CD8-positive, alpha-beta memory T cell (primary cell): ENCODE results near the gene OGFOD2. TPM values are rescaled to one million over a fixed set of nuclear protein-coding genes. Genes with fewer than 3 reads are reported as not detected.

ENCODE experiments used
- CTCF ChIA-PET: fragments of 350-600 bp; sonication (Branson Sonifier 250); formaldehyde crosslinking; loops from one replicate; lab custom pipeline; 2021; ENCODE audit warnings: antibody characterized with exemption; lab: Charles Lee
- POLR2A ChIA-PET: fragments of 350-600 bp; sonication (Branson Sonifier 250); formaldehyde crosslinking; loops from one replicate; lab custom pipeline; 2021; ENCODE audit warnings: antibody characterized with exemption; lab: Charles Lee
- DNase-seq, 5 donors: peaks; one replicate each; pipeline versions ENCODE4 v3.0.0 to v3.0.0-alpha.2; 2020 to 2022; ENCODE audit warnings: mixed read lengths in 1 of 5
- H3K27ac ChIP-seq: one replicate; pipeline ENCODE4 v1.7.0; 2013; ENCODE audit warnings: low read depth, mild to moderate bottlenecking, low read length, moderate library complexity
- H3K27me3 ChIP-seq: 2 replicates; pipeline ENCODE4 v1.7.0; 2013; ENCODE audit warnings: low read length, mild to moderate bottlenecking; ENCODE audit not compliant: insufficient read depth, poor library complexity, severe bottlenecking
- H3K36me3 ChIP-seq: 2 replicates; pipeline ENCODE4 v1.7.0; 2013; ENCODE audit warnings: mild to moderate bottlenecking, low read length, moderate library complexity; ENCODE audit not compliant: insufficient read depth
- H3K4me1 ChIP-seq: 2 replicates; pipeline ENCODE4 v1.7.0; 2013; ENCODE audit warnings: mild to moderate bottlenecking, low read length, moderate library complexity; ENCODE audit not compliant: insufficient read depth
- H3K4me3 ChIP-seq: 2 replicates; pipeline ENCODE4 v1.7.0; 2013; ENCODE audit warnings: mild to moderate bottlenecking, low read length
- H3K9me3 ChIP-seq: 2 replicates; pipeline ENCODE4 v1.7.0; 2013; ENCODE audit warnings: mild to moderate bottlenecking, low read length
- H3K27ac Mint-ChIP-seq, 8 donors: one replicate each; pipeline ENCODE4 v1.8.0; 2020 to 2021; ENCODE audit warnings: mixed read lengths in 8 of 8, mild to moderate bottlenecking in 6 of 8, inconsistent platforms in 3 of 8, moderate library complexity in 3 of 8
- H3K27me3 Mint-ChIP-seq, 2 donors: one replicate each; pipeline ENCODE4 v1.8.0; 2020 to 2021; ENCODE audit warnings: mixed read lengths in 2 of 2, mild to moderate bottlenecking in 1 of 2, moderate library complexity in 1 of 2
- H3K36me3 Mint-ChIP-seq, 3 donors: one replicate each; pipeline ENCODE4 v1.8.0; 2020 to 2021; ENCODE audit warnings: mixed read lengths in 3 of 3, inconsistent platforms in 1 of 3, mild to moderate bottlenecking in 1 of 3
- H3K4me1 Mint-ChIP-seq, 3 donors: one replicate each; pipeline ENCODE4 v1.8.0; 2020 to 2021; ENCODE audit warnings: mixed read lengths in 3 of 3, inconsistent platforms in 1 of 3, mild to moderate bottlenecking in 1 of 3
- H3K4me3 Mint-ChIP-seq, 7 donors: one replicate each; pipeline ENCODE4 v1.8.0; 2020 to 2021; ENCODE audit warnings: mixed read lengths in 7 of 7, mild to moderate bottlenecking in 6 of 7, moderate library complexity in 4 of 7, inconsistent platforms in 2 of 7
- H3K9me3 Mint-ChIP-seq, 5 donors: one replicate each; pipeline ENCODE4 v1.8.0; 2020 to 2022; ENCODE audit warnings: mixed read lengths in 5 of 5, mild to moderate bottlenecking in 3 of 5, moderate library complexity in 2 of 5, inconsistent platforms in 1 of 5
- polyA plus RNA-seq: library from polyadenylated mRNA; unstranded; fragments of 300-500 nt; fragmentation: Illumina TruSeq; gene quantifications from one replicate; pipeline ENCODE4 v1.2.3, GENCODE V29; 2021
- total RNA-seq, 2 experiments: library from RNA; stranded (reverse); gene quantifications; one replicate each; pipeline ENCODE4 v1.2.3, GENCODE V29; 2021

Gene OGFOD2
- total and polyA plus RNA-seq, 3 experiments from 2014 or later: 14.9 to 29.5 (median 27.7) TPM

DNA sequence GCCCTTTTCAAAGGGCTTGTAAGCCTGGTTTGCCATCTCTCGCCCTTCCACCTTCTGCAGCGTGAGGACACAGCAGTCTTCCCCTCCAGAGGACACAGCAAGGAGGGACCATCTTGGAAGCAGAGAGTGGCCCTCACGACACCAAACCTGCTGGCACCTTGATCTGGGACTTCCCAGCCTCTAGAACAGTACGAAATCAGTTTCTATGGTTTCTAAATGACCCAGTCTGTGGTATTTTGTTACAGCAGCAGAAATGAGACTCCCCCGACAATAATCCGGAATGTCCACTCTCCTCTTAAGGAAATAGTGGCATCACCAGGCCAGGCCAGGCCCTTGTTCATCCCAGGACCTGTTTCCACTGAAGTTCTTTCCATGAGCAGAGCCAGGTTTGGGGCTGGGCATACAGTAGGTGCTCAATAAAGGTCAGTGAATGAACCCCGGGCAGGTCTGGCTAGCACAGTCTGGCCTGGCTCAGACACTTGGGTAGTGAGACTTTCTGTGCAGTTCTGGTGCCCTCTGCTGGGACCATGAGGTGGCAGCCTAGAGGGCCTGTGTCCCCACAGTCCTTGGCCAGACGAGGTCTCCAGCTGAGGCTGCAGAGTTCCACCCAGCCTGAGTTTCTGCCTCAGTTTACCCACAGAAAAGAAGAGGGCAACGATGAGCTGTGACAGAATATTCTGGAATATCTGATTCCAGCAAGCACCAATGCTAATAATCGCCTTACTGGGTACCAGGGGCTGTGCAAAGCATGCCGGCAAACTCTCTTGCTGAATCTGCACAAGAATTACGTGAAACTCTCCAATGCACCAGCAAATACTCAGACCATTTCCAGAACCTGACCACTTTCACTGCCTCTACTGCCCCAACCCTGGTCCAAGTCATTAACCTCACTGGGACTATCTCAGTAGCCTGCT is 22.8 kb upstream of the OGFOD2 start:
- Mint-ChIP-seq H3K4me3 (no peak overlapping the region), H3K27ac (peak overlapping the region in 2 of 8 donors; percentile 14 to 17), H3K9me3 (no peaks in the 10 kb centered on the region), H3K27me3 (no peaks in the 10 kb centered on the region), H3K4me1 (peaks cover 5 to 9% (median 8%) of the 10 kb centered on the region in 3 donors), H3K36me3 (peaks cover 0 to 2% (median 0%) of the 10 kb centered on the region in 3 donors)
- H3K27ac ChIP-seq: no peak overlapping the region
- H3K9me3 ChIP-seq: no peaks in the 10 kb centered on the region
- peaks cover 1% of the 10 kb centered on the region for H3K4me1 ChIP-seq
- H3K4me3 ChIP-seq: no peak overlapping the region
- peak; percentile 51 to 81 (median 63) for DNase-seq
- no peaks in the 10 kb centered on the region for H3K36me3 ChIP-seq
- CTCF ChIA-PET: interaction anchor here (0.6 to 13.5 kb wide), 22 partner anchors 9 to 300 kb away, joined by 3 to 162 read pairs (median 5); partner anchors contain the start of genes ABCB9, OGFOD2 and VPS37B
- no peaks in the 10 kb centered on the region for H3K27me3 ChIP-seq
- POLR2A ChIA-PET: no interaction called here

DNA sequence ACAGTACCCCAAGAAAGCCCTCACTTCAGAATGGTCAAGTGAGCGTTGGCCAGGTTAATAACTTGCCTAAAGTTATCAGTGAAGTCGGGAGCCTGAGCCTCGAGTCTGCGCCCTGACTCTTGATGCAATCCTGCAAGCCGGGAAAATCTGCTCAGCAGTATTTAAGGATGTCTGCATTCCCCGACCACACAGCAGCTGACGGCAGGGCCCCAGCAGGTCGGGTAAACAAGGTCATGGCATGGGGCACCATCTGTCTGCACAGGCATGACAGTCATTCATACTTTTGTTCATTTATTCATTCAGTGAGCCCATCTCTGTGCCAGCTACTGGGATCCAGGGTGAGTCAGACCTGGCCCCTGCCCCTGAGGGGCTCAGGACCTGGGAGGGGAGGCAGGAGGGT is 19.9 kb upstream of the OGFOD2 start:
- Mint-ChIP-seq H3K27me3 (no peaks in the 10 kb centered on the region), H3K36me3 (peaks cover 0 to 10% (median 0%) of the 10 kb centered on the region in 3 donors), H3K4me1 (peaks cover 4 to 5% (median 4%) of the 10 kb centered on the region in 3 donors), H3K9me3 (no peaks in the 10 kb centered on the region), H3K27ac (no peak overlapping the region), H3K4me3 (no peak overlapping the region)
- H3K9me3 ChIP-seq: no peaks in the 10 kb centered on the region
- H3K27me3 ChIP-seq: no peaks in the 10 kb centered on the region
- no peak overlapping the region for H3K27ac ChIP-seq
- no peaks in the 10 kb centered on the region for H3K36me3 ChIP-seq
- ChIA-PET POLR2A (no interaction called here), CTCF (interaction anchor here (1.1 to 13.5 kb wide), 9 partner anchors 9 to 161 kb away, joined by 3 to 162 read pairs (median 4); no protein-coding TSS in a partner anchor)
- no peak overlapping the region for H3K4me3 ChIP-seq
- no peaks in the 10 kb centered on the region for H3K4me1 ChIP-seq
- DNase-seq: no peak

DNA sequence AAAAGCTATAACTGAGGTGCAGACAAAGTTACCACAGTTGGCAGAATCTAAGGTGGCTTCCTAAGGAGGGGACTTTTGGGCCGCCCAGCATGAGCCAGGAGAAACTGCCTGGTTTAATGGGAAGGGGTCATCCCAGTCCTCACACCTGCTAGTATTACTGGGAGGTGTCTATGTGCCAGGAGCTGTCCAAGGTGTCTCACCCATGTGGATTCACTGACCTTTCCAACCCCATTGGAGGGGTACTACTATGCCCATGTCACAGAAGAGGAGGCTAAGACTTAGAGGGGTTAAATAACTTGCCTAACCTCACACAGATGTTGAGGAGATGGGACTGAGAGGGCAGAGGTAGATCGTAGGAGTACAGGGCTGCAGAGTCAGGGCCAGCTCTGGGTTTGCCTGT is 19.0 kb upstream of the OGFOD2 start:
- H3K4me1 ChIP-seq: no peaks in the 10 kb centered on the region
- no peaks in the 10 kb centered on the region for H3K27me3 ChIP-seq
- no peaks in the 10 kb centered on the region for H3K9me3 ChIP-seq
- no peaks in the 10 kb centered on the region for H3K36me3 ChIP-seq
- Mint-ChIP-seq H3K9me3 (no peaks in the 10 kb centered on the region), H3K4me3 (no peak overlapping the region), H3K36me3 (peaks cover 0 to 11% (median 0%) of the 10 kb centered on the region in 3 donors), H3K4me1 (peaks cover 4 to 5% (median 4%) of the 10 kb centered on the region in 3 donors), H3K27ac (no peak overlapping the region), H3K27me3 (no peaks in the 10 kb centered on the region)
- DNase-seq: no peak
- ChIA-PET POLR2A (no interaction called here), CTCF (interaction anchor here (0.9 to 13.5 kb wide), 7 partner anchors 8 to 162 kb away, joined by 3 to 162 read pairs (median 5); no protein-coding TSS in a partner anchor)
- no peak overlapping the region for H3K27ac ChIP-seq
- H3K4me3 ChIP-seq: no peak overlapping the region

DNA sequence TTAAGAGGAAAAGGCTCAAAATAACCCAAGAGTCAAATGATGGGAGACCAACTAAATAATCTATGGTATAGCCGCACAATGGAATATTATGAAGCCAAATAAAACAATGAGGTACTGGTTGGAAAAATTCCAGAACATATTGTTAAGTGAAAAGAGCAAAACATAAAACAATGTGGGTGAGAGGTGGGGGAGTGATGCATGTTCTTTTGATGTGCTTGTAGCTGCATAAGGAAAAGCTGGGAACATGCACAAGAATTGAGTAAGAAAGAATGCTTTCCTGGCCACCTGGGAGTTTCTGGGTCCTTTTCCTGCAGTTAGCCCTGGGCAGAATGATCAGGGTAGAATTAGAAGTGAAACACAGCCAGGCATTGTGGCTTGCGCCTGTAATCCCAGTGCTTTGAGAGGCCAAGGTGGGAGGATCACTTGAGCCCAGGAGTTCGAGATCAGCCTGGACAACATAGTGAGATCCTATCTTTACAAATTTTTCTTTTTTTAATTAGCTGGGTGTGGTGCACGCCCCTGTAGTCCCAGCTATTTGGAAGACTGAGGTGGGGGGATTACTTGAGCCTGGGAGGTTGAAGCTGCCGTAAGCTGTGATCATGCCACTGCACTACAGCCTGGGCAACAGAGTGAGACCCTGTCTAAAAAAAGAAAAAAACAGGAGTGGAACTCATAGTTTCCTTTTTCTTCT is 16.7 kb upstream of the OGFOD2 start:
- DNase-seq: no peak
- Mint-ChIP-seq H3K4me3 (no peak overlapping the region), H3K27me3 (no peaks in the 10 kb centered on the region), H3K36me3 (peaks cover 0 to 11% (median 0%) of the 10 kb centered on the region in 3 donors), H3K27ac (no peak overlapping the region), H3K4me1 (no peaks in the 10 kb centered on the region), H3K9me3 (no peaks in the 10 kb centered on the region)
- H3K4me1 ChIP-seq: no peaks in the 10 kb centered on the region
- H3K27me3 ChIP-seq: no peaks in the 10 kb centered on the region
- H3K9me3 ChIP-seq: no peaks in the 10 kb centered on the region
- no peak overlapping the region for H3K27ac ChIP-seq
- ChIA-PET CTCF (interaction anchor here (13.5 kb wide), 1 partner anchor 99 kb away, joined by 162 read pairs; no protein-coding TSS in a partner anchor), POLR2A (no interaction called here)
- H3K36me3 ChIP-seq: no peaks in the 10 kb centered on the region
- no peak overlapping the region for H3K4me3 ChIP-seq

DNA sequence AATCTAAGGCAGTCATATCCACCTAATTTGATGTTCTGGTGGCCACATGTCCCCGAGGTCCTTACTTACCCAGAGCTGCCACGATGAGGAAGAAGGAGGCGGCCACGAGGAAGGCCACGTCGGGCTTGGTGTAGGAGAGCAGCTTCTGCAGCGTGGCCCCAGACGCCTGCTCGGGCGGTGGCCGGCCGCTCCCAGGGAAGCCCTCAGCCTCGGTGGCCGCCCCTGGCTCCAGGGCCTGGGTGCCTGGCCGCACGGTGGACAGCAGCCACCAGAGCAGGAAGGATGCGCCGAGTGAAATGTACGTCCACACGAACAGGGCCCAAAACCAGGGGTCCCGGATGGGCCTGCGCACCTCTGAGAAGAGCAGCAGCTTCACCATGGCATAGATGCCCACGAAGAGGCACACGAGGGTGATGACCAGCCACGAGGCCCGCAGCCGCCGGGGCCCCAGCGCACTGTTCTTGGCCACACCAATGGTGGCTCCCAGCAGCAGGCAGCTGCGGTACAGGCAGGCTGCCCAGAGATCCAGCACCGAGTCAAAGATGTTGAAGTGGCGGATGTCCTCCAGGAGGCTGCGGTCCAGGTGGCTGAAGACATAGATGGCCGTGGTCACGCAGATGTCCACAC is 15.4 kb upstream of the OGFOD2 start:
- no peak overlapping the region for H3K27ac Mint-ChIP-seq
- no peak overlapping the region for H3K27ac ChIP-seq
- no peaks in the 10 kb centered on the region for H3K27me3 Mint-ChIP-seq
- no peak overlapping the region for H3K4me3 Mint-ChIP-seq
- H3K4me1 ChIP-seq: peaks cover under 1% of the 10 kb centered on the region
- no peak overlapping the region for H3K4me3 ChIP-seq
- H3K9me3 ChIP-seq: no peaks in the 10 kb centered on the region
- no peaks in the 10 kb centered on the region for H3K36me3 ChIP-seq
- no peak for DNase-seq
- peaks cover 0 to 11% (median 0%) of the 10 kb centered on the region in 3 donors for H3K36me3 Mint-ChIP-seq
- ChIA-PET CTCF (no interaction called here), POLR2A (interaction anchor here (0.6 kb wide), 1 partner anchor 180 kb away, joined by 5 read pairs; no protein-coding TSS in a partner anchor)
- H3K27me3 ChIP-seq: no peaks in the 10 kb centered on the region
- no peaks in the 10 kb centered on the region for H3K9me3 Mint-ChIP-seq
- H3K4me1 Mint-ChIP-seq: peaks cover under 1 to 2% (median under 1%) of the 10 kb centered on the region in 3 donors

DNA sequence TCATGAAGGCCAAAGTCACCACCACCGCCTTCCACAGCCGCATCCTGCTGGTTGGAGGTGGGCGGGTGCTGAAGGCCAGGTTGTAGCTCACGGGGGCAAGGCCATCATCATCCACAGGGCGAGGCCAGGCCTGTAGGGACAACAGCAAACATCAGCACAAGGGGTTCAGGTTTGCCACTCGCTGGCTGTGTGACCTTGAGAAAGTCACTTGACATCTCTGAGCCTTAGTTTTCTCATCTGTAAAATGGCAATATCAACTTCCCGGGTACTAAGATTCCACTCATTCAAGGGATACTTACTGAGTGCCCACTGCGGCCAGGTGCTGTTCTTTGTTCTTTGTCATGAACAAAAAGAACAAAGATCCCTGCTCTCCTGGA is 14.9 kb upstream of the OGFOD2 start:
- H3K36me3 ChIP-seq: no peaks in the 10 kb centered on the region
- H3K9me3 Mint-ChIP-seq: no peaks in the 10 kb centered on the region
- peaks cover 3 to 6% (median 5%) of the 10 kb centered on the region in 3 donors for H3K4me1 Mint-ChIP-seq
- H3K27ac Mint-ChIP-seq: no peak overlapping the region
- H3K4me3 ChIP-seq: no peak overlapping the region
- no peaks in the 10 kb centered on the region for H3K9me3 ChIP-seq
- no peak overlapping the region for H3K4me3 Mint-ChIP-seq
- H3K4me1 ChIP-seq: peaks cover 5% of the 10 kb centered on the region
- H3K27me3 Mint-ChIP-seq: no peaks in the 10 kb centered on the region
- ChIA-PET CTCF (no interaction called here), POLR2A (interaction anchor here (0.6 kb wide), 1 partner anchor 181 kb away, joined by 5 read pairs; no protein-coding TSS in a partner anchor)
- DNase-seq: no peak
- H3K36me3 Mint-ChIP-seq: peaks cover 0 to 11% (median 0%) of the 10 kb centered on the region in 3 donors
- no peak overlapping the region for H3K27ac ChIP-seq
- H3K27me3 ChIP-seq: no peaks in the 10 kb centered on the region

DNA sequence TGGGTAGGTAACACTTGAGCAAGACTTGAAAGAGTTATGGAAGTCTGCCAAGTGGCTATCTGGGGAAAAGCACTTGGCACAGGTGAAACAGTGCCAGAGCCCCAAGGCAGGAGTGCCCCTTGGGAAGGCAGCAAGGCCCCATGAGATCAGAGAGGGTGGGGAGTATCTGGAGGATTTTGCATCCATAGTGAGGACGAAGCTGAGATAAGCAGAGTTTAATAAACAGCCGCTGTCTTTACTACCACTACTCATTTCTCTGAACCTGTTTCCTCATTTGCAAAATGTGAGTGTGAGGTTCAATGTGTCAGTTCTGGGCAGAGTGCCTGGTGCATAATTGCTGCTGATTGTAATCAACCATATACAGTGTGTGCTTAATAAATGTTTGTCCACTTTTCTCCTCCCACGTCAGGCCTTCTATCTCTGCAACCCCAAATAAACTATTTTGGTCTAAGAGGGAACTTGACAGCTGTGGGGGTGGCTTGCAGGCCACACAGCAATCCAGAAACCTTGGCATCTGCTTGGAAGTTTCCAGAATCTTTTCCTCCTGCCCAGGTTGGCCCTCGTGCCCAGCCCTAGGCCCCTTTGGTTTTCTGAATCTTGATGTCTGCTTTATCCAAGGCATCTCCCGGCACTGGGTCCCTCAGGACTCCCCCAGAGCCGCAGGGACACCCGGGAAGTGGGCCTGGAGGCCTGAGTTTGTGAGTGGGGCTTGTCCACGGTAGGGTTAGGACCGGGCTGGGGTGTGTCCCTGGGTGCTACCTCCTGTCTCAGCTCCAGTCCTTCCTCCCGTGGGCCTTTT is 13.3 kb upstream of the OGFOD2 start:
- Histone ChIP-seq H3K27ac (no peak overlapping the region), H3K4me3 (no peak overlapping the region), H3K9me3 (no peaks in the 10 kb centered on the region), H3K27me3 (no peaks in the 10 kb centered on the region), H3K4me1 (peaks cover 14% of the 10 kb centered on the region), H3K36me3 (no peaks in the 10 kb centered on the region)
- H3K4me3 Mint-ChIP-seq: no peak overlapping the region
- H3K27ac Mint-ChIP-seq: no peak overlapping the region
- no peaks in the 10 kb centered on the region for H3K27me3 Mint-ChIP-seq
- no peak for DNase-seq
- CTCF ChIA-PET: no interaction called here
- H3K36me3 Mint-ChIP-seq: peaks cover 0 to 11% (median 0%) of the 10 kb centered on the region in 3 donors
- peaks cover 4 to 16% (median 5%) of the 10 kb centered on the region in 3 donors for H3K4me1 Mint-ChIP-seq
- no peaks in the 10 kb centered on the region for H3K9me3 Mint-ChIP-seq
- POLR2A ChIA-PET: no interaction called here
